Occipital lobe (tissue), 2 donors: ENCODE measurements around the gene FNBP1. TPM values are rescaled to one million over a fixed set of nuclear protein-coding genes. Genes with fewer than 3 reads are reported as not detected.
"Not testable (repeated sequence)": the region's sequence is repeated elsewhere in the genome, so short reads cannot be mapped to it uniquely, and the experiment has no call there.

Experiments
- DNase-seq: peaks from one replicate; lab custom pipeline; 2025; lab: John Stamatoyannopoulos, UW
- total RNA-seq: library from RNA; depleted of rRNA; stranded (reverse); fragments of >200 nt; gene quantifications from one replicate; pipeline ENCODE4 v1.2.3, GENCODE V29; 2014

The FNBP1 gene
- total RNA-seq, 1 donor from 2014 or later: 59.9 TPM

DNA sequence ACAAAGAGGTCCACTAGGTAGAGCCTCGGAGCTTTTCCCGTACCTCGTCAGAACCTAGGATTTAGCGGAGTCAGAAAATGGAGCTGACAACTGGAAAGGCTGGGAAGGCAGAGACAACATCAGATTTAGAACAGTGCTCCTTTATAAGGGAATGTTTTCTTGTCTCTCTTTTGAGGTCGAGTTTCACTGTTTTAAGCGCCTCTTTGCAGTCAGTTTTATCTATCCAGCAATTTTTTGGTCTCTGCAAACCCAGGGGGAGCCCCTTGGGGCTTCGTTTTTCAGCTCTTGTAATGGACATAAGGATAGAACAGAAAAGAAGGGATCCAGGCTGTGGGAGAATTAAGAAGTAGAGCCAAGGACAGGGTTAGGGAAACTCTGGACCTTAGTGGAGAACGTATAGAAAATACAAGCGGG is 80.5 kb downstream of the FNBP1 start:
- DNase-seq: no peak

DNA sequence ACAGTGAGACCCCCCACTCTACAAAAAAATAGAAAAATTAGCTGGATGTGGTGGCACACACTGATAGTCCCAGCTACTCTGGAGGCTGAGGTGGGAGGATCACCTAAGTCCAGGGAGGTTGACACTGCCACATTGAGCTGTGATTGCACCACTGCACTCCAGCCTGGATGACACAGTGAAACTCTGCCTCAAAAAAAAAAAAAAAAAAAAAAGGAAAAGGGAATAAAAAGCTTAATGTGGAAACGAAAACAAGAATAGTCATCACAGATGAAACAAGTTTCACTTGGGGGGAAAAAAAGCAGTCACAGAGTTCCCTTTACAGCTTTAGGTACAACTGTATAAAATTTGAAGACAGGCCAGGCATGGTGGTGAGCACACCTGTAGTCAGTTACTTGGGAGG is 84.2 kb downstream of the FNBP1 start:
- DNase-seq: no peak

DNA sequence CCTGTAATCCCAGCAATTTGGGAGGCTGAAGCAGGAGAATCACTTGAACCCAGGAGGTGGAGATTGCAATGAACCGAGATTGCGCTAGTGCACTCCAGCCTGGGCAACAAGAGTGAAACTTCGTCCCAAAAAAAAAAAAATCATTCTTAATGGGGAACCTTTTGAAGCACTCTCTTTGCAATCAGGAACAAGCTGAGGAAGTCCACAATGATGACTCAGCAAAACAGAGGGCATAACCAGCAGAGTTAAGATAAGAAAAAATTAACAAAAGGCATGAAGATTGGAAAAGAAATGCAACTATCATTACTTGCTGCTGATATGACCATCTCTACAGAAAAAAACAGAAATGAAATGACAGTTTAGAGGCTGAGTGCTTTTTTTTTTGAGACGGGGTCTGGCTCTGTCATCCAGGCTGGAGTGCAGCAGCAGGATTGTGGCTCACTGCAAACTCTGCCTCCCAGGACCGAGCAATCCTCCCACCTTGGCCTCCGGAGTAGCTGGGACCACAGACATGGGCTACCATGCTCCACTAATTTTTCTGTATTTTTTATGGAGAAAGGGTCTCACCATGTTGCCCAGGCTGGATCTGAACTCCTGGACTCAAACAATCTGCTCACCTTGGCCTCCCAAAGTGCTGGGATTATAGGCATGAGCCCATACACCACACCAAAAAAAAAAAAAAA is 88.0 kb downstream of the FNBP1 start:
- no peak for DNase-seq

- DNase-seq: no peak
These were observed 89.3 kb downstream of the FNBP1 start for GRCh38 chr9:129953736-129954135.

GRCh38 chr9:129952337-129952736 is 90.7 kb downstream of the FNBP1 start:
- no peak for DNase-seq

- no peak for DNase-seq
These were observed 93.2 kb downstream of the FNBP1 start for GRCh38 chr9:129949821-129950220.

- DNase-seq: not testable (repeated sequence)
These were observed 94.4 kb downstream of the FNBP1 start for GRCh38 chr9:129948626-129949025.

DNA sequence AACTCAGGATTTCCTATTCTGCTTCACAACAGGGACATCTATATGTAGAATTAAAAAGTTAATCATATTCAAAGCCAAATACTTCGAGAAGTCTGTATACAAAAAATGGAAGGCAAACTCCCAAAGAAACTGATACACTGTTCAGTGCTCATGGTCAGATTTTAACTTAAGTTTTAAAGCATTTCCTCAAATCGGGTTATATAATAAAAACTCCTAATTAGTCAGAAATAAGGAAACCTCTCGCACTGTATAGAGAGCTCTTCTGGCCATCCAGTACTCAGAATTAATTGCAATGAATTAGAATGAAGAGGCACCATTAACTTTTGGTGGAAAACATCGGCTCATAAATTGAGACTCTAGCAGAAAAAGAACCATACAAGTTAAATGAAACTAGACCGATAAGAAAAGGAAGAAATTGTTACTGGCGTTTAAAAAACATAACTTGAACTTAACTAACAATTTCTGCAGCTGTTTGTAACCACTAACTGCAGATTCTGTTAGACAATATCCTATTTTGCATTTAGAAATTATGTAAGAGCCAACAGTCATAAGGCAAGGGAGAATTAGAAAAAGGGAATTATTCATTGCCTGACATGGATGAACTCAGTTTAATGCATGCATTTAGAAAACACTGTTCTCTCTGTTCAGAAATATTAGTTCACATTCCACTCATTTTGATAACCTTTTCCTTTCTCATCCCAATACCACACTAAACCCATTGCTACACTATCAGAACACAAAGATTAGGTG is 96.6 kb downstream of the FNBP1 start:
- DNase-seq: no peak

- no peak for DNase-seq
These were observed 97.7 kb downstream of the FNBP1 start for GRCh38 chr9:129945314-129945713.

GRCh38 chr9:129944506-129945116 is 98.4 kb downstream of the FNBP1 start:
- DNase-seq: no peak

DNA sequence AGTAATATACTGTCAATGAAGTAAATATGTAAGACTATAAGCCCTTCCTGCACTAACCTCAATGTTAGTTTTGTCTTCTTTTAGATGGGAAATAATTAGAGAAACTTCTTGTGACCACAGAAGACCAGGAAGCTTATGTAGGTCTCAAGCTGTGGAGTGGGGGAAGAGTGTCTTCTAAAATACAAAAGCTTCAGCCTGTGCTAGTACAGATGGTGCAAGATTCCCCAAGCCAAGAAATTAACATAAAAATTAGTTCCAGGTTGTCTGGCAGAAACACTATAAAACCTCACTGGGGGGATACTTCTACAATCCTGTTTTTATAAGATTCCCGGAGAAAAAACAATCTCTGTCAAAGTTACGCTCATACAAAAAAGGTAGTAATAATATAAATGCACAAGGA is 103.6 kb downstream of the FNBP1 start:
- DNase-seq: no peak

DNA sequence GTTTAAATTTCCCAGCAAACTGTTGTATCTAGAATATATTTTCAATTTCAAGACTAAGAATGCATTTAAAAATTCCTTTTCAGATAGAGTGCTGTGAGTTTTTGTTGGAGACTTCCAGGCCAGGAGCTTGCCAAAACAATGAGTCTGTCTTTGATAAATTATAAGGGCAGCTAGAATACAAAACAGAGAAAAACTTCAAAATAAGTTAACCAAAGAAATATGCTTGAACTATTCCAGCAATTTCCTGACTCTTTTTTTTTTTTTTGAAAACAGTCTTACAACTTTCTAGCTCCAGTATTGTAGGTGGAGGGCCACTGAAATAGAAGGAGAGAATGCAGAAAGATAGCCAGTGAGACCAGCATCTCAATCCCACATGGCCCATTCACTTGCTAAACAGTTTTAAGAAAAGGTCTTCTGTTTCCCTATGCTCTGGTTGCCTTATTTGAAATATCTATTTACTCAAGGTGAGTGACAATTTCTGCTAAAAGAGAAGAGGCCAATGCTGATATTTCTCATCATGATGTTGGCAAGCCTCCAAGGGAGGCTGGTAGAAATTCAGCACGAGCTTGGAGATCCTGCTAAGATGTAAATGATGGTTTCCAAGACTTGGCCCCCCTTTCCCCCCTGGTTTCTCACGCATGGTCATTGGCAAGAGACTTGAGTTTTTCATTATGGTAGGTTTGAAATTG is 104.6 kb downstream of the FNBP1 start:
- no peak for DNase-seq

GRCh38 chr9:129937879-129938278 is 105.1 kb downstream of the FNBP1 start:
- not testable (repeated sequence) for DNase-seq

DNA sequence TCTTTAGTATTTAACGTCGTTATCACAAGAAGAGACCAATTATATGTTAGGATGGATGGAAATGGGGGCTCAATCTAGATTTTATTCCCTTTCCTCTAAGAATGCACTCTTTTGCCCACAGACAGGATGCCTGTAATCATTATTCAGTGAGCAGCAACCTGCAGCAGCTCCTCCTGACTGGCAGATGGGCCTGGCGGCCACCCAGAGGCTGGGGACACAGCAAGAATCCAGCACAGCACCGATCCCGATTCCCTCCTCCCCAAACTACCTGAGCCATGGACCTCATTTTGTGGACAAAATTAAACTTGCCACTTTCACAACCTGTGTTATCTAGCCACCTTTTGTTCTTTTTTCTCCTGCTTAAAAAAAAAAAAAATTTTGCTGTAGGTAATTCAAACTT is 106.8 kb downstream of the FNBP1 start:
- DNase-seq: no peak

DNA sequence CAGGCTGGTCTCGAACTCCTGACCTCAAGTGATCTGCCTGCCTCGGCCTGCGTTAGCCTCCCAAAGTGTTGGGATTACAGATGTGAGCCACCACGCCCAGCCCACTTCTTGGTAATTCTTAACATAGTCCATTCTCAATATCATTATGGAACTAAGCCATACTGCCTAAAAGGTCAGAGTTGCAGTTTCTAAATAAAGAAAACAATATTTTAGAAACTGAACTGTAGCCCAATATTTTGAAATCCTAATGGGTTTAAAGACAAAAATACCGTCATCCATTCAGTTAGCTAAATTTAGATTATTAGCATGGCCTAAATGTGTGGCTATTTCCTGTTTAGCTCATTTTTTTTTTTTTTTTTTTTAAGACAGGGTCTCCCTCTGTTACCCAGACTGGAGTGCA is 108.2 kb downstream of the FNBP1 start:
- DNase-seq: no peak

GRCh38 chr9:129934041-129934591 is 108.9 kb downstream of the FNBP1 start:
- DNase-seq: no peak

DNA sequence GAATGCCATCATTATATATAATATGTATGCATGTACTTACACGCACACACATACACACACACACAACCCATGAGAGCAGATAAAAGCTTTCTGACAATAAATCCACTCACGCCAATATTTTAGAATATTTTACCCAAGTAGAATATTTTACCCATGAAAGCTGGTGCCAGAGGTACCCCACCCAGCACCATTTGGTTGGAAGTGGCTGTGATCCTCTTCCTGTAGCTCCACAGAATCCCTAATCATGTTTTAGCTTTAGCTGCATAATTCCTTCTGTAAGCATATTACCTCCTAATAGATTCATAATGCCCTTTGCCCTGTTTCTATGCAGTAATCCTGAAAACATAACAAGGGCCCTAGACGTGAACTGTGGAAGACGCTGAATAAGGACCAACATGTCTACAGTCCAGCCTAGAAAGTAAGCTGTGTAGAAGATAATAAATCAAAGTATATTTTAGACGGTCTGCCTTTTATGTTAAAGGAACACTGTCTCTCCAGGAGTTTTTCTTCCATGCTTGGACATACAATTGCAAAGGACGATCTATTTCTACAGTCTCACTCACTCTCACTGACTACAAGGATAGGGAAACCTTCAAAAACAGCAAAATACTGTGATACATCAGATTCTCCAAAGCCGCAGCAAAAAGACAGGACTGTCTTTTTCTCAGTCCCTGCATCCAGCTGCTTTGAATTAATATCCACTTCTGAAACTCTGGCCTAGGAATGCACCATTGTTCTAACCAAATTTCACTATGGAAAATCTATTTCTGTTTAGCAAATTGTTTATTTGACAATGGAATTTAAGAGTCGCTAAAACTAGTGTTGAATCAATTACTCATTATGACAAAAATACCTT is 109.6 kb downstream of the FNBP1 start:
- DNase-seq: no peak

DNA sequence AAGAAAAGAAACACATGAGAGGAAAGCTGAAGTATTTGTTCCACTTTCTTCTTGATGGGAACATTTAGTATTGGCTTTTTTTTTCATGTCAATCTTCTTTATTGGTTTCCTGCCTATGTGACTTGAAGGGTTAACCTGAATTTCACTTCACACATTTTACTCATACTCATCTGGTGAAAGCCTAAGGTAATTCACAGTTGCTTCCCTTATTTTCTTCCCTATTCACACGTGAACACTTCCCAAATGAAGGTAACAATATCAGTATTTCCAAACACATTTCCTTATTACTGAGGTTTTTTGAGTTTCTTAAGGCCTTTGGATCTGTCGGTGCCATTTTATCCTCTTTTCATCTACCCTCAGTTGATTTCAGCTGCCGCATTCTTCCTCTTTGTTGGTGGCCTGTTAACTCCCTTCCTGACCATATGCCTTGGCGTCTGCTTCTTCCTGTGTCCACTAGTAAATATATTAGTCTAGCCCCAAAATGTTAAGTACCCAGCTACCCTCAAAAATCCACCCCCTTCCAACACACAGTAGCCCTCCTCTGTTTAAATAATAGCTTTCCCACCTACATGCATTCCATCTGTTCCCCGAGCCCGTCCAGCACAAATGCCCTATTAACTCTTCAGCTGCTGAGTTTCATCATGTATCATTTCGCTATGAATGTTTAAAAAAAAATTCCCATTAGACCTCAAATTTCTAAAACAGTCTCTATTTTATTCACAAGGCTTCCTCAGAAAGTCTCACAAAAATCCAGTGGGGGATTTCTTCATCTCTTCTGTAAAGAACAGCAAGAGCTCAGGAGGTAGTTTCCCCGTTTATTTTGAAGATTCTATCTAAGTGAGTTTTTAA is 110.5 kb downstream of the FNBP1 start:
- DNase-seq: no peak

- DNase-seq: no peak
These were observed 112.2 kb downstream of the FNBP1 start for GRCh38 chr9:129930743-129931142.
